Measurements from ENCODE around the gene RPSA. TPM values are rescaled to one million over a fixed set of nuclear protein-coding genes. Genes with fewer than 3 reads are reported as not detected.

Gene RPSA
- total and polyA plus RNA-seq, 9 of the 15 experiments (the other 6 are each of a cell fraction or from before 2014, with no cell fraction given) = 2,290 to 4,272 (median 2,730) TPM

DNA sequence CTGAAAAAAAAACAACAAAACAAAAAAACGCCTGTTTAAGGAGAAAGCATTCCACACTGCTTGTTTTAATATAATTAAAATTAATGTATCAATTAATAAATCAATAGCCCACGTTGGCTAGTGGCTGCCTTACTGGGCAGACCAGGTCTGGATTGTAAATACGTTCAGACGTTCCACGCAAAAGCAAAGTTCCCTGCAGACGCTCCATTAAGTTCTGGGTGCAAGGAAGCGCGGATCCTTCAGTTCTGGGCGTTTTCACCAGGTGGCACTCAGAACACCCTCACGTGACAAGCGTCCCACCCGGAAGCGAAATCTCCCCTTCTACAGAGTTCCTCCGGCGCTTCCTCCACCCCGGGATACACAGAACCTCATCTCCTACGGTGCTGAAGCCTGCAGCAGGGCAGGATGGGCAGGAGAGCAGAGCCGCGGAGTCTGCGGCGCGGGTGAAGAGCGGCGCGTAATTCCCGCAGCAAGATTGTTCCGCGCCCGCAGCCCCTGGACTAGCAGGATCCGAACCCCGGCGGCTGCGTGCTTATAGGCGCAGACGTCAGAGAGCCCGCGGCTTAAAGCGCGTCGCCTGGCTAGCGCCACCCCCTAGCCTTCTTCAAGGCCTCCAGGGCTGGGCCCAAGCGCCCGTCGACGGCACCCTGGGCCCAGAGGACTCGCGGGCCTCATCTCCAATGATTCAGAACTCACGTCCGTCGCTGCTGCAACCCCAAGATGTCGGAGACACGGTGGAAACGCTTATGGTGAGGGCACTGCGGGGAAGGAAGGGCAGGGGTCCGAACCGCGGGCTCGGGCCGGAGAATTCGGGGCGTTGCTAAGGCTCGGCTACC, 23.3 kb upstream of the RPSA start, which contains the start of gene SLC25A38 (continued):
- TF ChIP-seq, protein P1, sequence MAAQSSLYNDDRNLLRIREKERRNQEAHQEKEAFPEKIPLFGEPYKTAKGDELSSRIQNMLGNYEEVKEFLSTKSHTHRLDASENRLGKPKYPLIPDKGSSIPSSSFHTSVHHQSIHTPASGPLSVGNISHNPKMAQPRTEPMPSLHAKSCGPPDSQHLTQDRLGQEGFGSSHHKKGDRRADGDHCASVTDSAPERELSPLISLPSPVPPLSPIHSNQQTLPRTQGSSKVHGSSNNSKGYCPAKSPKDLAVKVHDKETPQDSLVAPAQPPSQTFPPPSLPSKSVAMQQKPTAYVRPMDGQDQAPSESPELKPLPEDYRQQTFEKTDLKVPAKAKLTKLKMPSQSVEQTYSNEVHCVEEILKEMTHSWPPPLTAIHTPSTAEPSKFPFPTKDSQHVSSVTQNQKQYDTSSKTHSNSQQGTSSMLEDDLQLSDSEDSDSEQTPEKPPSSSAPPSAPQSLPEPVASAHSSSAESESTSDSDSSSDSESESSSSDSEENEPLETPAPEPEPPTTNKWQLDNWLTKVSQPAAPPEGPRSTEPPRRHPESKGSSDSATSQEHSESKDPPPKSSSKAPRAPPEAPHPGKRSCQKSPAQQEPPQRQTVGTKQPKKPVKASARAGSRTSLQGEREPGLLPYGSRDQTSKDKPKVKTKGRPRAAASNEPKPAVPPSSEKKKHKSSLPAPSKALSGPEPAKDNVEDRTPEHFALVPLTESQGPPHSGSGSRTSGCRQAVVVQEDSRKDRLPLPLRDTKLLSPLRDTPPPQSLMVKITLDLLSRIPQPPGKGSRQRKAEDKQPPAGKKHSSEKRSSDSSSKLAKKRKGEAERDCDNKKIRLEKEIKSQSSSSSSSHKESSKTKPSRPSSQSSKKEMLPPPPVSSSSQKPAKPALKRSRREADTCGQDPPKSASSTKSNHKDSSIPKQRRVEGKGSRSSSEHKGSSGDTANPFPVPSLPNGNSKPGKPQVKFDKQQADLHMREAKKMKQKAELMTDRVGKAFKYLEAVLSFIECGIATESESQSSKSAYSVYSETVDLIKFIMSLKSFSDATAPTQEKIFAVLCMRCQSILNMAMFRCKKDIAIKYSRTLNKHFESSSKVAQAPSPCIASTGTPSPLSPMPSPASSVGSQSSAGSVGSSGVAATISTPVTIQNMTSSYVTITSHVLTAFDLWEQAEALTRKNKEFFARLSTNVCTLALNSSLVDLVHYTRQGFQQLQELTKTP (IDR thresholded peaks at IDR 0.05; ENCODE audit: low read depth in 1 of 2, partially characterized antibody in 2 of 2) = no peak
- no peak; the same call in none of the 2 replicates for TF ChIP-seq SMAD4 (CRISPR knock-in tag; conservative IDR thresholded peaks at IDR 0.05)
- TF ChIP-seq ZNF57 (CRISPR knock-in tag; IDR thresholded peaks at IDR 0.05) = no peak
- no peak for TF ChIP-seq MCM3 (IDR thresholded peaks at IDR 0.05)
- TF ChIP-seq, protein P2, sequence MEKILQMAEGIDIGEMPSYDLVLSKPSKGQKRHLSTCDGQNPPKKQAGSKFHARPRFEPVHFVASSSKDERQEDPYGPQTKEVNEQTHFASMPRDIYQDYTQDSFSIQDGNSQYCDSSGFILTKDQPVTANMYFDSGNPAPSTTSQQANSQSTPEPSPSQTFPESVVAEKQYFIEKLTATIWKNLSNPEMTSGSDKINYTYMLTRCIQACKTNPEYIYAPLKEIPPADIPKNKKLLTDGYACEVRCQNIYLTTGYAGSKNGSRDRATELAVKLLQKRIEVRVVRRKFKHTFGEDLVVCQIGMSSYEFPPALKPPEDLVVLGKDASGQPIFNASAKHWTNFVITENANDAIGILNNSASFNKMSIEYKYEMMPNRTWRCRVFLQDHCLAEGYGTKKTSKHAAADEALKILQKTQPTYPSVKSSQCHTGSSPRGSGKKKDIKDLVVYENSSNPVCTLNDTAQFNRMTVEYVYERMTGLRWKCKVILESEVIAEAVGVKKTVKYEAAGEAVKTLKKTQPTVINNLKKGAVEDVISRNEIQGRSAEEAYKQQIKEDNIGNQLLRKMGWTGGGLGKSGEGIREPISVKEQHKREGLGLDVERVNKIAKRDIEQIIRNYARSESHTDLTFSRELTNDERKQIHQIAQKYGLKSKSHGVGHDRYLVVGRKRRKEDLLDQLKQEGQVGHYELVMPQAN (IDR thresholded peaks at IDR 0.05; ENCODE audit: borderline replicate concordance) = peak; percentile 89
- peak; percentile 80 for TF ChIP-seq CBFA2T2 (conservative IDR thresholded peaks at IDR 0.05)
- TF ChIP-seq MXI1 (IDR thresholded peaks at IDR 0.05; ENCODE audit: low read depth, low read length) = peak; percentile 52; the same call in 1 of the 2 replicates
- TF ChIP-seq EP300 (IDR thresholded peaks at IDR 0.05; ENCODE audit: low read length) = peak; percentile 35; the same call in 1 of the 2 replicates
- TF ChIP-seq POLR3A (IDR thresholded peaks at IDR 0.05; ENCODE audit: borderline replicate concordance, extremely low read depth, insufficient read depth, insufficient read length) = no peak
- TF ChIP-seq MEF2A (IDR thresholded peaks at IDR 0.05; ENCODE audit: control insufficient read depth, low read depth, low read length) = no peak
- no peak for TF ChIP-seq EZH2 (IDR thresholded peaks at IDR 0.05; ENCODE audit: borderline replicate concordance, low read depth, low read length)
- peak; percentile 80 for TF ChIP-seq SIN3B (IDR thresholded peaks at IDR 0.05; ENCODE audit: low read depth)
- TF ChIP-seq HNRNPUL1 (IDR thresholded peaks at IDR 0.05; ENCODE audit: low read length) = no peak
- 0 out of 2 replicates have a peak, but pooled peaks have one; percentile 22 for TF ChIP-seq MBD2 (IDR thresholded peaks at IDR 0.05; ENCODE audit: borderline replicate concordance, low read depth)
- TF ChIP-seq TCF7L2 (IDR thresholded peaks at IDR 0.05; ENCODE audit: low read depth, low read length) = no peak
- no peak for TF ChIP-seq PRMT5 (CRISPR knock-in tag; IDR thresholded peaks at IDR 0.05)
- TF ChIP-seq, protein P3, sequence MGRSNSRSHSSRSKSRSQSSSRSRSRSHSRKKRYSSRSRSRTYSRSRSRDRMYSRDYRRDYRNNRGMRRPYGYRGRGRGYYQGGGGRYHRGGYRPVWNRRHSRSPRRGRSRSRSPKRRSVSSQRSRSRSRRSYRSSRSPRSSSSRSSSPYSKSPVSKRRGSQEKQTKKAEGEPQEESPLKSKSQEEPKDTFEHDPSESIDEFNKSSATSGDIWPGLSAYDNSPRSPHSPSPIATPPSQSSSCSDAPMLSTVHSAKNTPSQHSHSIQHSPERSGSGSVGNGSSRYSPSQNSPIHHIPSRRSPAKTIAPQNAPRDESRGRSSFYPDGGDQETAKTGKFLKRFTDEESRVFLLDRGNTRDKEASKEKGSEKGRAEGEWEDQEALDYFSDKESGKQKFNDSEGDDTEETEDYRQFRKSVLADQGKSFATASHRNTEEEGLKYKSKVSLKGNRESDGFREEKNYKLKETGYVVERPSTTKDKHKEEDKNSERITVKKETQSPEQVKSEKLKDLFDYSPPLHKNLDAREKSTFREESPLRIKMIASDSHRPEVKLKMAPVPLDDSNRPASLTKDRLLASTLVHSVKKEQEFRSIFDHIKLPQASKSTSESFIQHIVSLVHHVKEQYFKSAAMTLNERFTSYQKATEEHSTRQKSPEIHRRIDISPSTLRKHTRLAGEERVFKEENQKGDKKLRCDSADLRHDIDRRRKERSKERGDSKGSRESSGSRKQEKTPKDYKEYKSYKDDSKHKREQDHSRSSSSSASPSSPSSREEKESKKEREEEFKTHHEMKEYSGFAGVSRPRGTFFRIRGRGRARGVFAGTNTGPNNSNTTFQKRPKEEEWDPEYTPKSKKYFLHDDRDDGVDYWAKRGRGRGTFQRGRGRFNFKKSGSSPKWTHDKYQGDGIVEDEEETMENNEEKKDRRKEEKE (IDR thresholded peaks at IDR 0.05; ENCODE audit: borderline replicate concordance in 1 of 2, control insufficient read depth in 1 of 2, low read depth in 2 of 2, low read length in 1 of 2) = no peak
